RWPE1 (cell line): ENCODE measurements around the gene NT5C2.

Experiments used
- CTCF ChIA-PET: fragments of 350-600 bp; sonication (Branson Sonifier 250); formaldehyde crosslinking; extraction: SDS; loops from one replicate; lab custom pipeline; 2021; lab: Yijun Ruan, JAX
- POLR2A ChIA-PET: fragments of 400-600 bp; formaldehyde crosslinking; extraction: SDS; loops from one replicate; lab custom pipeline; 2020; ENCODE audit warnings: antibody characterized with exemption; ENCODE audit not compliant: low non-redundant PET; lab: Yijun Ruan, JAX
- DNase-seq: peaks from one replicate; pipeline ENCODE4 v3.0.0; 2012; ENCODE audit warnings: low spot score
- H3K27ac ChIP-seq: fragments of 450-650 bp; 2 replicates; pipeline ENCODE4 v1.5.1; 2017
- TF ChIP-seq, protein P1 (sequence below): fragments of 450-650 bp; conservative IDR thresholded peaks from 2 replicates; pipeline ENCODE4 v1.5.1; 2017; ENCODE audit warnings: low read depth, mild to moderate bottlenecking

Gene NT5C2

DNA sequence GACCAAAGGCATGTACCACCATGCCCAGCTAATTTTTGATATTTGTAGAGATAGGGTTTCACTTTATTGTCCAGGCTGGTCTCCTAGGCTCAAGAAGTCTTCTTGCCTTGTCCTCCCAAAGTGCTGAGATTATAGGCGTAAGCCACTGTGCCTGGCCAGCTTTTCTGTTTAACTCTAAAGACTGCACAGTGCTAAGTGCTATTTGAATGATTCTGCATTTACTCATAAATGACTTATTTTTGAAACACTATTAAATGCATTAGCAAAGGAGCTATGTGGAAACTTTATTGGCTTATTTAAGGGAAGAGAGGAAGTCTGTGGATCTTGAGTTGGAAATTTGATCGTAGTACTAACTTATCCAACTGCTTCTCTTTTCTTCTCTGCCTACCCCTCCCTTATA, 89.1 kb downstream of the NT5C2 start:
- TF ChIP-seq, protein P1, sequence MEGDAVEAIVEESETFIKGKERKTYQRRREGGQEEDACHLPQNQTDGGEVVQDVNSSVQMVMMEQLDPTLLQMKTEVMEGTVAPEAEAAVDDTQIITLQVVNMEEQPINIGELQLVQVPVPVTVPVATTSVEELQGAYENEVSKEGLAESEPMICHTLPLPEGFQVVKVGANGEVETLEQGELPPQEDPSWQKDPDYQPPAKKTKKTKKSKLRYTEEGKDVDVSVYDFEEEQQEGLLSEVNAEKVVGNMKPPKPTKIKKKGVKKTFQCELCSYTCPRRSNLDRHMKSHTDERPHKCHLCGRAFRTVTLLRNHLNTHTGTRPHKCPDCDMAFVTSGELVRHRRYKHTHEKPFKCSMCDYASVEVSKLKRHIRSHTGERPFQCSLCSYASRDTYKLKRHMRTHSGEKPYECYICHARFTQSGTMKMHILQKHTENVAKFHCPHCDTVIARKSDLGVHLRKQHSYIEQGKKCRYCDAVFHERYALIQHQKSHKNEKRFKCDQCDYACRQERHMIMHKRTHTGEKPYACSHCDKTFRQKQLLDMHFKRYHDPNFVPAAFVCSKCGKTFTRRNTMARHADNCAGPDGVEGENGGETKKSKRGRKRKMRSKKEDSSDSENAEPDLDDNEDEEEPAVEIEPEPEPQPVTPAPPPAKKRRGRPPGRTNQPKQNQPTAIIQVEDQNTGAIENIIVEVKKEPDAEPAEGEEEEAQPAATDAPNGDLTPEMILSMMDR: no peak
- POLR2A ChIA-PET: no interaction called here
- CTCF ChIA-PET: interaction anchor here (0.6 to 0.7 kb wide), 2 partner anchors 18 to 425 kb away, joined by 3 read pairs; no protein-coding TSS in a partner anchor
- no peak for DNase-seq
- no peak overlapping the region for H3K27ac ChIP-seq

DNA sequence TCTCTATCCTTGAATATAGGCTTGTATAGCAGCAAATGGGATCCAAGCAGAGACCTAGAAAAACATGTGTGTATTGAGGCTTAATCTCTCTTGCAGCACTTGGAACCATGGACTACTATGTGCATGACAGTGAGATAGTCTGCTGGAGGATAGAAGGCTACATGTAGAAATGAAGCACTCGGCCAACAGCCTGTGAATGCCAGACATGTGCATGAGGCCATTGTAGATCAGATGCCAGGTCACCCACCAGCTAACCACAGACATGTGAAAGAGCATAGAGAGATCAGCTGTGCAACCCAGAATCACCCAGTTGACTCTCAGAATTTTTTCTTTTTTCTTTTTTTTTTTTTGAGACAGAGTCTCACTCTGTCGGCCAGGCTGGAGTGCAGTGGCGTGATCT, 90.9 kb downstream of the NT5C2 start:
- DNase-seq: no peak
- ChIA-PET POLR2A (no interaction called here), CTCF (interaction anchor here (0.9 kb wide), 1 partner anchor 10 kb away, joined by 8 read pairs; no protein-coding TSS in a partner anchor)
- TF ChIP-seq, protein P1: no peak
- H3K27ac ChIP-seq: no peak overlapping the region

DNA sequence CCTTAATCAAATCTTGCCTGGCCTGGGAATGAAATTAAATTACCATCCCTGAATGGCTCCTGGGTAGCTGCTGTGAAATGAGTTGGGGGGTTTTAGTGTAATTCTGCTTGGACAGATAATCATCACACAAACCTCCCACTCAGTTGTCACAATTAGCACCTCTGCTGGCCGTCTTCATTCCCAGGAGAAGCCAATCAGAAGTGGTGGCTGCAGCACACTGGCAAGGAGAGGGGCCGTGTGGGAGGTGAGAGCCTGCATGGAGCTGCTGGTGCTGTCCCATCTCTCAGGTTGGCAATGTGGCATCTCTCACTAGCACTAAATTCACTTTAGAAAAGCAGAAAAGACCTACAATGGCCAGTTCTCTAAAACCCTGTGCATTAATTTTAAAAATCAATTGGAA, 92.5 kb downstream of the NT5C2 start:
- POLR2A ChIA-PET: no interaction called here
- H3K27ac ChIP-seq: no peak overlapping the region
- DNase-seq: no peak
- TF ChIP-seq, protein P1: no peak
- CTCF ChIA-PET: no interaction called here

DNA sequence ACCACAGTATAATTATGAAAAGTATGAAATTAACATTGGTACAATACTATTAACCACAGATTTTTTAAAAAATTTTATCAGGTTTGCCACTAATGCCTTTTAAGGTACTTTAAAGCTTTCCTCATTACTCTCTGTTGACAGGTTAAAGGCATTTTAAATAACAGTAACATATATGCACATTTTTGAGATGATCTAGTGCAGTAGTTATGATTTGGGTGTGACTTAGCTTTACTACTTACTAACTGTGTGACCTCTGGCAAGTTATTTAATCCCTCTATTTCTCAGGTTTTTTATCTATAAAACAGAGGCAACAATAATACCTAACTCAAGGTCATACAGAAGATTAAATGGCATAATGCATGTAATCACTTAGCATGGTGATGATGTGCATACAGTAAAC, 94.8 kb downstream of the NT5C2 start:
- TF ChIP-seq, protein P1: no peak
- H3K27ac ChIP-seq: no peak overlapping the region
- CTCF ChIA-PET: interaction anchor here (0.6 kb wide), 2 partner anchors 71 to 753 kb away, joined by 3 to 5 read pairs; no protein-coding TSS in a partner anchor
- DNase-seq: no peak
- POLR2A ChIA-PET: no interaction called here

DNA sequence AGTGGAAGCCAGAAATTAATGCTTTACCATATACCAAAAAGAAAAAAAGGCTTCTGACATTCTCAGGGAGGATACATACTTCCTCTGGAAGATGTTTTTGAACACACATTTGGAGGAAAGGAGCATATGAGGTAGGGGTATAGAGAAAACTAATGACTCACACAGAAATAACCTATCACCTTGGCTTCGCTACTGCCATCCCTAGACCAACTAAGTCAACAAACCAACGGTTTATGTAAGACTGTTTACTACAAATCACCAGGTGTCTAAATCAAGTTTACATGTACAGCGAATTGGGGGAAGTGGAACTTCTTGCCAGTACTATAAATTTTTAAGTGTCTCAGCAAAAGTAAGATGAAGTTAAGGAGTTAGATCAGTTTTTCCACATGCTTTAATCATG, 96.9 kb downstream of the NT5C2 start:
- DNase-seq: no peak
- H3K27ac ChIP-seq: no peak overlapping the region
- TF ChIP-seq, protein P1: no peak
- ChIA-PET POLR2A (no interaction called here), CTCF (interaction anchor here (0.7 kb wide), 1 partner anchor 88 kb away, joined by 7 read pairs; no protein-coding TSS in a partner anchor)

DNA sequence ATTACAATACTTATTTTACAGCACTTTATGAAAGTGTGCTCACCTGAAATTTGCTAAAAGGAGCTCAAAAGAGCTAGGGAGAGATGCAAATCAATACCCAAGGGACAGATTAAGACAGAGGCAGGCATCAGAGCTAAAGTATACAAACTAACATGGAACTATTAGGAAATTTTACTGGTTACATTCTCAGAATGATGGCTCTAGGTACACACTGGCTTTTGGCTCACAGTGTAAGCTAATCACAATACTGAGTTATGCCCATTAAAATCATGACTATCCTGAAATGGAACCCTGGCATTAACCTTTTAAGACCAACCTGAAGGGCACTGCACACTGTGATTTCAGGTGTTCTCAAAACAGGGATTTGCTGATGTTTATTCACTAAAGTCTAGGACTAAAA, 98.1 kb downstream of the NT5C2 start:
- POLR2A ChIA-PET: no interaction called here
- DNase-seq: no peak
- TF ChIP-seq, protein P1: no peak
- H3K27ac ChIP-seq: no peak overlapping the region
- CTCF ChIA-PET: no interaction called here
